ENCODE measurements around the gene AGPAT3.

Gene AGPAT3

DNA sequence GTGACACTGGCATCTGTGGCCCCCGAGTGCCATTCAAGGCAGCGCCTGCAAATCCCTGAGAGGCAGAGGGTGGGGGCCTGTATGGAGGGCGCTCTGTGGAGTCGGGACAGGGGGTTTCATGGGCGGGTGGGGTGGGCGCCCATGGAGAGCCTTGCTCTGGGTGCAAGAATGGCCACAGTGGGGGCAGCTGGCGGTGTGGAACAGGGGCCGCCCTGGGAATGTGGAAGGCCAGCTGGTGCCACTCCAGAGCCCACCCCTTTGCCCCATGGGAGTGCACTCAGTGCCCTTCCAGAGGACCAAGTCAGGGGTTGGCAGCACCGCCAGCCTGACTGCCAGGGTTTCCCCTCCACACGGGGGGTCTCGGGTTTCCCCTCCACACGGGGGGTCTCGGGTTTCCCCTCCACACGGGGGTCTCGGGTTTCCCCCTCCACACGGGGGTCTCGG is 92.1 kb downstream of the AGPAT3 start:
- DNase-seq (ENCODE audit: low spot score) = no peak

DNA sequence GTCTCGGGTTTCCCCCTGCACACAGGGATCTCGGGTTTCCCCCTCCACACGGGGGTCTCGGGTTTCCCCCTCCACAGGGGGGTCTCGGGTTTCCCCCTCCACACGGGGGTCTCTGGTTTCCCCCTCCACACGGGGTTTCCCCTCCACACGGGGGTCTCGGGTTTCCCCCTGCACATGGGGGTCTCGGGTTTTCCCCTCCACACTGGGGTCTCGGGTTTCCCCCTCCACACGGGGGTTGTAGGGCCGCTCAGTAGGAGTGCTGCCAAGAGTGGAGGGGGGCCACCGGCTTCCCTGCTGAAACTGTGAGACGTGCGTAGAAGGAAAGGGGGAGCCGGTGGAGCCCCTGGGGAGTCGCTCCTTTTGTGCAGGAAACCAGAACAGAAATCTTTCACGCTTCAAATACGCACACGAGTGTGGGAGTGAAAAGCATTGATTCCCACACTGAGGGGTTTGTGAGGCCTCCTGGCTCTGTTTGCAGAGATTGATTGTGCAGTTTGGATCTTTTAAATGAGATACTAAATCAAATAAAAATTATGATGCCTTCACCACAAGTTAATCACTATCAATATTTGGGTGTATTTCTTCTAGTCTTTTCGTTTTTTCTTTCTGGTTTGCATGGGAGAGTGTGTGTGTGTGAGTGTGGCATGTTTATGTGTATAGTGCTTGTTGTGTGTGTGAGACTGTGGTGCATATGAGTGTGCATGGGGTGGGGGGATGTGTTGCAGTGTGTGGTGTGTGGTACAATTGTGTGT is 92.8 kb downstream of the AGPAT3 start:
- no peak for DNase-seq (ENCODE audit: low spot score)

DNA sequence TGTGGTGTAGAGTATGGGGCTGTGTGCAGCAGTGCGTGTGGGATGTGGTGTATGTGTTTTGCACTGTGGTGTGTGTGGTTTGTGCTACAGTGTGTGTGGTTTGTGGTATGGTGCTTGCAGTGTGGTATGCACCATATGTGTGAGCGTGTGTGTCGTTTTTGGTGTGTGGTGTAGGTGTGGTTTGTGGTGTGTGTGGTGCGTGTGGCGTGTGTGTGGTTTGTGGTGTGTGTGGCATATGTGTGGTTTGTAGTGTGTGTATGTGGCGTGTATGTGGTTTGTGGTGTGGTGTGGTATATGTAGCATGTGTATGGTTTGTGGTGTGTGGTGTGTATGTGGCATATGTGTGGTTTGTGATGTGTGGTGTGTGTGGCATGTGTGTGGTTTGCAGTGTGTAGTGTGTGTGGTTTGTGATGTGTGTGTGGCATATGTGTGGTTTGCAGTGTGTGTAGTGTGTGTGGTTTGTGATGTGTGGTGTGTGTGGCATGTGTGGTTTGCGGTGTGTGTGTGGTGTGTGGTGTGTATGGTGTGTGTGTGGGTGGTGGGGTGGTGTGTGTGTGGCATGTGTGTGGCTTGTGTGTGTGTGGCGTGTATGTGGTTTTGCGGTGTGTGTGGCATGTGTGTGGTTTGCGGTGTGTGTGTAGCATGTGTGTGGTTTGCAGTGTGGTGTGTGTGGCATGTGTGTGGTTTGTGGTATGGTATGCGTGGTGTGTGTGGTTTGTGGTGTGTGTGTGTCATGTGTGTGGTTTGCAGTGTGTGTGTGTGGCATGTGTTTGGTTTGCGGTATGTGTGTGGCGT is 93.5 kb downstream of the AGPAT3 start:
- DNase-seq (ENCODE audit: low spot score) = no peak

DNA sequence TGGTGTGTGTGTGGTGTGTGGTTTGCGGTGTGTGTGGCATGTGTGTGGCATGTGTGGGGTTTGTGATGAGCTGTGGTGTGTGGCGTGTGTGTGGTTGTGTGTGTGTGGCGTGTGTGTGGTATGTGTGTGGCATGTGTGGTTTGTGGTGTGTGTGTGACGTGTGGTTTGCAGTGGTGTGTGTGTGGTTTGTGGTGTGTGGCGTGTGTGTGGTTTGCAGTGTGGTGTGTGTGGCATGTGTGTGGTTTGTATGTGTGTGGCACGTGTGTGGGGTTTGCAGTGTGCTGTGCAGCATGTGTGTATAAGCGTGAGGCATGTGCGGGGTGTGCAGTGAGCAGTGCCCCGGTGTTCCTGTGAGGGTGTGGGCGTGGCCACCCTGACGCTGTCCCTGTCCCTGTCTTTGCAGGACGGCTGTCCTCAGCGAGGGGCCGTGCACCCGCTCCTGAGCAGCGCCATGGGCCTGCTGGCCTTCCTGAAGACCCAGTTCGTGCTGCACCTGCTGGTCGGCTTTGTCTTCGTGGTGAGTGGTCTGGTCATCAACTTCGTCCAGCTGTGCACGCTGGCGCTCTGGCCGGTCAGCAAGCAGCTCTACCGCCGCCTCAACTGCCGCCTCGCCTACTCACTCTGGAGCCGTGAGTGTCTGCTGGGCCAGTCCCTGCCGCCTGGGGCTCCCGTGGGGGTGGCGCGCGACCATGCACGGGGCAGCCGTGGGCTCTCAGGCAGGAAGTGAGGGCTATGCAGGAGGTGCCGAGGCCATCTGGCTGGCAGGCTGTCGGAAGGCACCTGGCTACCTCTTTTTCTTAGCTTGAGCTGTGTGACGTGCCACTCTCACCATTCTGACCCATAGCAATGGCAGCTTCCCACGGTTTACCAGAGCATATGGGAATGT is 94.5 kb downstream of the AGPAT3 start:
- DNase-seq (ENCODE audit: low spot score) = no peak

DNA sequence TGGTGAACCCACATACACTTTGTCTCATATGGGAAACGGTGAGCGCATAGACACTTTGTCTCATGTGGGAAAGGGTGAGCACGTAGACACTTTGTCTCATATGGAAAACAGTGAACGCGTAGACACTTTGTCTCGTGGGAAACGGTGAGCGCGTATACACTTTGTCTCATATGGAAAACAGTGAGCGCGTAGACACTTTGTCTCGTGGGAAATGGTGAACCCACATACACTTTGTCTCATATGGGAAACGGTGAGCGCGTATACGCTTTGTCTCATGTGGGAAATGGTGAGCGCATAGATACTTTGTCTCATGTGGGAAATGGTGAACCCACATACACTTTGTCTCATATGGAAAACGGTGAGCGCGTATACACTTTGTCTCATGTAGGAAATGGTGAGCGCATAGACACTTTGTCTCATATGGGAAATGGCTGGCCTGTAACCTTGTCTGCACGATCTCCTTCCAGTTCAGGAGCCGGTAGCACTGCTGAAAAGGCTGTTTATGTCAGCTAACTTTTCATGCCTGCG is 96.4 kb downstream of the AGPAT3 start:
- DNase-seq (ENCODE audit: low spot score) = no peak

DNA sequence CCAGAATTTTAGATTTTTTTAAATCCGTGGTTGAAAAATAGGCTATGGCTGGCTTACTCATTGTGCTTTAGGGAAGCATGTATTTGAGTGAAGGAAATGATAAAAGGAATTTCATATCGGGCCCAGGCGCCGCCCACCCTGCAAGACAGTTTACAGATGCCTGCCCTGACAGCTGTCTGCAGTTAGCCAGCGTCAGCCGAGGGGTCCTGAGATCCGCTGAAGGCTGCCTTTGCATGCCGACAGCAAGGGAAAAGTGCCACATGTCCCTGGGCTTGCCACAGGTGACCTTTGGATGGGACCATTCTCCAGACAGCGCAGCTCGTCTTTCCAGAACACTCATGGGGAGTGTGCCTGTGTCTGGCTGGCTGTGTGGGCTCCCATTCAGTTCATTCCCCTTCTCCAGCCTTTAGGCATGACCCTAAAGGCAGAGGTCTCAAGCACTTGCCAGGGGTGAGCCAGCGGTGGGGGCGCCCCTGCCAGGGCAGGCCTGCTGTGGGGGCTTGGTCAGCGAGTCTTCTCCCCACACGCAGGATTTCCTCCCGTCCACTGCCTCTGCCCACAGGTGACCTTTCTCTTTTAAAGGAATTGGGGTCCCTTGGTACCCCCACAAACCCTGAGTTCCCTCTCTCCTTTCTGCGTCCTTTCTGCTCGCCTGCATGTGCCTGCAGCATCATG is 101.0 kb downstream of the AGPAT3 start:
- no peak for DNase-seq (ENCODE audit: low spot score)

DNA sequence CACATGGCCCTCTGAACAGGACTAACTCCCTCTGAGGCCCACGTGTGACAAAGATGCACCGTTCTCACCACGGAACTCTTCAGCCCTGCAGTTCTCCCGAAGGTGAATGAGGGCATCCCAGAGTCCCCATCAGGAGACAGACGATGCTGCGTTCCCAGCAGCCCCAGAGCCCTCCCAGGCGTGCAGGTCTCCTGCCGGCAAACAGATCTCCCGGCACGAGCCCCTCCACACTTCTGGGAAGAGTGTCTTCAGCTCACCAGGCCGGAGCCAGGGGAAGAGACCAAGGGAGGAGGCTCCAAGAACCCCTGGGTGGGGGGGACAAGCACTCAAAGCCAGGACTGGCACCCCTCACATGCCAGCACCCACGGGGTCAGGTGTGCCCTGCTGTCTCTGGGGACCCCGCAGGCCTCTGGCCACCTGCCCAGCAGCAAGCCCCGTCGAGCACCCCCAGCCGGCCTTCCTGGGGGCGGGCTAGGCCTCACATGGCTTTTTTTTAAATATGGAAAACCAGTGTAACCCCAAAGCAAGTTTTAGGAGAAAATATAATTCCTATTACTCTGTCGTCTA is 102.0 kb downstream of the AGPAT3 start:
- no peak for DNase-seq (ENCODE audit: low spot score)

DNA sequence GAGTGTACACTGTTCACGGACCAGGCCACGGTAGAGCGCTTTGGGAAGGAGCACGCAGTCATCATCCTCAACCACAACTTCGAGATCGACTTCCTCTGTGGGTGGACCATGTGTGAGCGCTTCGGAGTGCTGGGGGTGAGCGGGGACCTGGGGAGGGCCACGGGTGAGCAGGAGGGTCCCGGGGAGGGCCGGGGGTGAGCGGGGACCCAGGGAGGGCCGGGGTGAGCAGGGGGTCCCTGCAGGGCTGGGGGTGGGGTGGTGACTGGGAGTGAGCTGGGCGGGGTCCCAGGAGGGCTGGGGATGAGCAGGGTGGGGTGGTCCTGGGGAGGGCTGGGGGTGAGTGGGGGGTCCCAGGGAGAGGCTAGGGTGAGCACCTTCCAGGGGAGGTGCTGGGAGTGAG is 103.0 kb downstream of the AGPAT3 start:
- no peak for DNase-seq (ENCODE audit: low spot score)

DNA sequence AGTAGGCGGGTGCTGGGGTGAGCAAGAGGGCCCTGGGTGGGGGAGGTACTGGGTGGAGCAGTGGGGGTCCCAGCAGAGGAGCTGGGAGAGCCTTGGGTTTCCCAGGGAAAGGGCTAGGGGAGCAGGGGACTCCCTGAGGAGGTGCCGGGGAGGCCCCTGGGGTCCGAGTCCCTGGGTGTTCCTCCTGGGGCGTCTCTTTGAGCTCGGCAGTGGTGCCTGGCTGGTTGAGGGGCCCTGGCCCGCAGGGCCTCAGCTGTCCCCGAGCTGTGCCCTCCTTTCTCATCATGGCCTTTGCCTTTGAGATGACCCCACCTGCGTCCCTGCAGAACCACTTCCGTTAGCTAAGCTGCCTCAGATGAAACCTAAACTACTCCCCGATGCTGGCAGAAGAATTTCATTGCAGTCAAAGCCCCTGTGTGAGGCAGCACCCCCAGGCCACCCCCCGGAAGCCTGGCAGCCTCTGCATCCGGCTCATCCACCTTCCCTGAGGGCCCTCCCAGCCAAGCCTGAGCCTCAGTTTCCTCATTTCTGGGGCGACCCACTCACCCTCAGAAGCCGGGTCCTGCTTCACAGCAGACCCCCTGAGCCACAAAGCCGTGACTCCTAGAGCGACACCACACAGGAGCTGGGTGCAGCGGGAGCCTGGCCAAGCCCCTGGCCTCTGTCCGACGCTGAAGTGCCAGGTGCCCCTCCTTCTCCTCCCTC is 103.5 kb downstream of the AGPAT3 start:
- DNase-seq (ENCODE audit: low spot score) = no peak

DNA sequence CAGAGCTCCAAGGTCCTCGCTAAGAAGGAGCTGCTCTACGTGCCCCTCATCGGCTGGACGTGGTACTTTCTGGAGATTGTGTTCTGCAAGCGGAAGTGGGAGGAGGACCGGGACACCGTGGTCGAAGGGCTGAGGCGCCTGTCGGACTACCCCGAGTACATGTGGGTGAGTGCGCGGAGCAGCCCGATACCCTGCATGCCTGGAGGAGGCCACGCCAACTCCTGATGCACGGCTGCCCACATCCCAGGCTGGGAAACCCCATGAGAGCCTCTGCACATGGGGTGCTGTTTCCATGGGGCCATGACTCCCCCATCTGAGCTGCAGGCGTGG is 104.1 kb downstream of the AGPAT3 start:
- no peak for DNase-seq (ENCODE audit: low spot score)

DNA sequence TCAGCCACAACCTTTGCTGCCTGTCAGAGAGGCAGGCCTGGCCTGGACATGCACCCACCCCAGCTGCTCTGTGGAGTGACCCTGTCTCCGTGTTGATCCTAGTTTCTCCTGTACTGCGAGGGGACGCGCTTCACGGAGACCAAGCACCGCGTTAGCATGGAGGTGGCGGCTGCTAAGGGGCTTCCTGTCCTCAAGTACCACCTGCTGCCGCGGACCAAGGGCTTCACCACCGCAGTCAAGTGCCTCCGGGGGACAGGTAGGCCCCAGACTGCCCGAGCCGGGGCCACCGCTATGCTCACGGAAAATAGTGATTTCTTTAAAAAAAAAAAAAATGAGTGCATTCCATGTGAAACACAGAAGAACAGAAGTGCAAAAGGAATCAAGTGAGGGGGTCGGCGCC is 105.5 kb downstream of the AGPAT3 start:
- no peak for DNase-seq (ENCODE audit: low spot score)

DNA sequence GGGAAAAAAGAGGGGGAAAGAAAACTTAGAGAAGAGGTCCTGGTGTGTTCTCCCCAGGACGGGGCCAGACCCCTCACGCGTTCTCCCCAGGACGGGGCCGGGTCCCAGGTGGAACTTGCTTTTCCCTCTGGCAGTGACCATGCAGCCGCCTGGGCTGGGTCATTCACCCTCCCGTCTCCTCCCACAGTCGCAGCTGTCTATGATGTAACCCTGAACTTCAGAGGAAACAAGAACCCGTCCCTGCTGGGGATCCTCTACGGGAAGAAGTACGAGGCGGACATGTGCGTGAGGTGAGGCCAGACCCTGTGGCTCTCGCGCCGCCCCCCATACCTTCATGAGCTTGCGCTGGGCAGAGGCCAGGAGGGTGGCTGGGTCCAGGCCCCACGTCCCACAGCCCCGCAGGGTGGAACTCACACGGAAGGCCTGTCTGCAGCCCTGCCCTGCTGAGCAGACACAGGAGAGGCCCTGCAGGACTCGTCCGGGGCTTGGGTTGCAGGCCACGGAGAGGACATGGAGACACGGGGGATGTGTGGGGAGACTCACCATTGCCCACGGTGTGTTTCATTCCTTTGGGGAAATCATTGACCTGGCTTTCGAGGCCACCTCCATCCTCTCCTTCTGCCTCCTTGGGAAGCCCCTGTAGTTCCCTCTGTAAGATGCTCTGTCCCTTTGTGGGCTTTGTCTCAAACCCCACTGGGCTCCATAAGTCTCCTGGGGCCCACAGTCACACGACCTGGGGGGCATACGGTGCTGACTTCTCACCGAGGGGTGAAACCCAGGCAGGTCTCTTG is 106.4 kb downstream of the AGPAT3 start:
- DNase-seq (ENCODE audit: low spot score) = peak; percentile 57

DNA sequence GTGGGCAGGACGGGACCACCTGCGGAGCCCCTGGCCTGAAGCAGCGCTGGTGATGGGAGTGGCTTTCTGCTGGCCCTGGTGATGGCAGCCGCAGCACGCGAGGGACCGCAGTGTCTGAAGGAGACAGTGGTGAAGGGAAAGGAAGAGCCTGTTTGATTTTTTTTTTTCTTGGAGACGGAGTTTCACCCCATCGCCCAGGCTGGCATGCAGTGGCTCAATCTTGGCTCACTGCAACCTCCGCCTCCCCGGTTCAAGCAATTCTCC is 106.9 kb downstream of the AGPAT3 start:
- DNase-seq (ENCODE audit: low spot score) = no peak

DNA sequence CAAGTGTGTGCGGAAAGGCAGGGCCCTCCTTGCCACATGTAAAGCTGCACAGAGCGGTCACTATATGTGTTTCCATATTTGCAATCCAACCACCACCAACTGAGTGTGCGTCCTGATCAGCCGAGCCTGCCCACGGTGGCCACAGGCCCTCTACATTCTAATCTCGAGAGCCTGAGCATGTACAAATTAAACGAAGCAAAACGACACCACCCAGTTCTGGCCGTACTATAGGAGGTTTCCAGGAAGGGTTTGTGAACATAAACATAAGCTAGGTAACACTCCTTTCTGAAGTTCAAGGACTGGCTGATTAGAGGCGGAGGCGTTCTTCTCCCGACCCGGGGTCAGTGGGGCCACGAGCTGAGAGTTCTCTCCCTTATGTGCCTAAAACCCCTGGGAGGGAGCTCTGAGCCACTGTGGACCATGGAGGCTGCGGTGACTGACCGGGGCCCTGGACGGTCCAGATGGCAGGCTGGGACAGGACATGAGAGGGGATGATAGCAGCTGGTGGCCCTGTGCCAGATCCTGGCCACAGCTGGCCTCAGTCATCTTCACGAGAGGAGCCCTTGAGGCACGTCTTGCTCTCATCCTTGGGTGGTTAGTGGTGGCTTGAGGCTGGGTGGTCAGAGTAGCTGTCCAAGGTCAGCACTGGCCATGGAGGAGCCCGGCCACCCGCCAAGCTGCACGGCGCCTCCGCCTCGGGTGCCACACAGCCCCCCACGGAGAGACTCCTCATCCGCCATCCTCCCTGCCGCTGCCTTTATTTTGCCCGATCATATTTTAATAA is 108.0 kb downstream of the AGPAT3 start:
- no peak for DNase-seq (ENCODE audit: low spot score)

DNA sequence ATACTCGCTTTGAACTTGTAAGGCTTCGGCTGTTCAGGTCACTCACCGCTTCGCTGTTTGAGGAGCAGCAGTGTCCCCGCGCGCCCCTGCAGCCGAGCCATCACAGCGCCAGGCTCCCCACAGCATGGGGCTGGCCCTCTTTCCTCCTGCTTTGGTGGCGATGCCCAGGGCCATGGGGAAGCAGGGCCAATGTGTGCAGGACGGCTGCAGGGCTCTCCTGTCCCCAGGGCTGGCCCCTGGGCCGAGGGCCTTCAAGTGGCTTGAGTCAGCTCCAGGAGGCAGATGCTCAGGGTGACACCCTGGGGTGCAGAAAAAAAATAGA is 108.6 kb downstream of the AGPAT3 start:
- DNase-seq (ENCODE audit: low spot score) = no peak

DNA sequence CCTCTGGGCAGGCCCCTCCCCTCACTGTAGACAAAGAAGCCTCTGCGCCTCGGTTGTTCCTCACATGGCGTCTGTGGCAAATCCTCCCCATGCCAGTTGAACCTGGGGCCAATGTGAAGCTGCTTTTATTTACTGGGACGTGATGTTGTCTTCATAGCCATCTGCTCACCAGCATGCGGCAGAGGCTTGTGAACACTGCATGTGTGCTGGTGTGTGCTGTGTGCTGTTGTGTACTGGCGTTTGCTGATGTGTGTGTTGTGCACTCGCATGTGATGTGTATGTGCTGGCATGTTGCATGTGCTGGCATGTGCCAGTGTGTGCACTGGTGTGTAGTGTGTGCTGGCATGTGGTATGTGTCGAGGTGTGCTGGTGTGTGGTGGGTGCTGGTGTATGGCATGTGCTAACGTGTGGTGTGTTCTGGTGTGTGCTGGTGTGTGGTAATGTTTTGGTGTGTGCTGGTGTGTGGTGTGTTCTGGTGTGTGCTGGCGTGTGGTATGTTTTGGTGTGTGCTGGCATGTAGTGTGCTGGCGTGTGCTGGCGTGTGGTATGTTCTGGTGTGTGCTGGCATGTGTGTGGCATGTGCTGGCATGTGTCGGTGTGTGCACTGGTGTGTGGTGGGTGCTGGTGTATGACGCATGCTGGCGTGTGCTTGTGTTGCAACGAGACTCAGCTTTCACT is 109.9 kb downstream of the AGPAT3 start:
- no peak for DNase-seq (ENCODE audit: low spot score)

DNA sequence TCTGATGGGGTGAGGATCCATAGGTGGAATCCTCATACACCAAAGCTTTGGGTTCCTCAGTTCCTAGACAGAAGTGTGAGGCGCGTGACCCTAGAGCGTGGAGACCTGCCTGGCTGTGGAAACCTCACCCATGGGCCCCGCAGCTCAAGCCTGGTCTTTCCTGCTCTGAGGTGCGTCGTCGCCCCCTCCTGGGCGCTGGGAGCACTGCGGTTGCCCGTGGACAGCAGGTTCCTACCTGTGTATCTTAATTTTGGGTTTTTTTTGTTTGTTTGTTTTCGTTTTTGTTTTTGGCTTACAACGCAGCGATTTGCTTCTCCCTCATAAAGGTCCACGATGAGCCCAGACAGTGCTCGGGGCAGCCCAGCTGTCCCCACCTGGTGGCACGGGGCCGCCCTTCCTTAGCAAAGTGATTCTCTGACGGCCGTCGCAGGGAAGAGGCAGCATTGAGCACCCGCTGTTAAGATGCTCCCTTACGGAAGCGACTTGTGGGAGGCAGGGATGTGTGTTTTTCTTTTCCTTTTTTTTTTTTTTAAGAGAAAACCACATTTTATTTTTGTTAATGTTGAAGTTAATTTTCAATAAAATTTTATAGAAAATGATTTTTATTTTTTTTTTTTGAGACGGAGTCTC is 110.6 kb downstream of the AGPAT3 start:
- peak; percentile 83 for DNase-seq (ENCODE audit: low spot score)

DNA sequence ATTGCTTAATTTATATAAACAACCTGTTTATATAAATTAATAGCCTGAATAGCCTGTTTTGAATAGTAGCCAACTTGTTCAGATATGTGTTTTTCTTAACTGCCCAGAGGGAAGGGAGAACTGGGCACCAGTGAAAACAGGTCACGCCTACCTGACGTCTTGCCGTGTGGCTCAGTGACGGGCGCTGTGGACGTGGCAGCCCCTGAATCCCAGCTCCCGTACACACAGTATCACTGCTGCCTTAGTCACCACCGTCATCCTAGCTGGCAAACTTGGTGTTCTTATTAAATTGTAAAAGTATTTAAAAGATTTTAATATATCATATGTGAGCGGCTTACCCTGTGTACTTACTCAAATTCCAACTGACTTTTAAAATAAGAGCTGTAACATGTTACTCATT is 111.6 kb downstream of the AGPAT3 start:
- no peak for DNase-seq (ENCODE audit: low spot score)

DNA sequence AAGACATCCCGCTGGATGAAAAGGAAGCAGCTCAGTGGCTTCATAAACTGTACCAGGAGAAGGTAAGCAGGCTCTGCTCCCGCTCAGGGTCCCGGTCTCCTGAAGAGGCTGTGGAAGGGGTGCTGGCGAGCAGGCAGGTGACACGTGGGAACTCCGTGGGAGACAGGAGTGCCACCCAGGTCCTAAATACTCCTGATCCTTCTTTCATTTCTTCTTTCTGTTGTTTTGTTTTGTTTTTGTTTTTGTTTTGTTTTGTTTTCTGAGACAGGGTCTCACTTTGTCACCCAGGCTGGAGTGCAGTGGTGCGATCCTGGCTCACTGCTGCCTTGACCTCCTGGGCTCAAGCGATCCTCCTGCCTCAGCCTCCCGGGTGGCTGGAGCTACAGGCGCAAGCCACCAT is 113.0 kb downstream of the AGPAT3 start:
- no peak for DNase-seq (ENCODE audit: low spot score)

Measured in Ammon's horn (tissue), 1 donor.